Mammary epithelial cell (primary cell): ENCODE measurements around the gene ARPC3.

ENCODE experiments used
- EZH2 ChIP-seq: IDR thresholded peaks from 2 replicates; pipeline ENCODE4 v1.6.1; 2012; ENCODE audit warnings: low read length, inconsistent platforms, borderline replicate concordance
- TF ChIP-seq, protein P1 (sequence below), 2 donors: IDR thresholded peaks in 1 of 2; conservative IDR thresholded peaks in 1 of 2; 2 replicates each; pipeline ENCODE4 v1.5.1; 2011 to 2012; ENCODE audit warnings: inconsistent platforms in 2 of 2, low read length in 2 of 2, mild to moderate bottlenecking in 2 of 2, control low read depth in 1 of 2, low read depth in 1 of 2; ENCODE audit not compliant: insufficient read depth in 1 of 2; ENCODE audit errors: extremely low read depth in 1 of 2

DNA sequence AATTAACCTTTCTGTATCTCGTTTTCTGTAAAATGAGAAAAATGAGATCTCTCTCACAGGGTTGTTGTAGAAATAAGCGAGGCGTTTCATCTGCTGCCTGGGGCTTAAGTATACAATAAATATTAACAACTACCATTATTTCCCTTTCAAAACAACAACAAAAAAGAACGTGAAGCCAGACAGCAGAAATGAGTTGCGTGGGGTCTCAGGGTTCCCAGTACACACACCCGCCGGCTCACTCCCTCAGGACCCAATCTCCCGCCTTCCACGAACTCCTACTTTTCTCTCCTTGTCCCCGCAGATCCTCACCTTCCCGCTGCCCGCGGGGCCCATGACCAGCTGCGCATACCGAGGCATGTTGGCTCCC lies 17.7 kb upstream of the ARPC3 start:
- TF ChIP-seq, protein P1, sequence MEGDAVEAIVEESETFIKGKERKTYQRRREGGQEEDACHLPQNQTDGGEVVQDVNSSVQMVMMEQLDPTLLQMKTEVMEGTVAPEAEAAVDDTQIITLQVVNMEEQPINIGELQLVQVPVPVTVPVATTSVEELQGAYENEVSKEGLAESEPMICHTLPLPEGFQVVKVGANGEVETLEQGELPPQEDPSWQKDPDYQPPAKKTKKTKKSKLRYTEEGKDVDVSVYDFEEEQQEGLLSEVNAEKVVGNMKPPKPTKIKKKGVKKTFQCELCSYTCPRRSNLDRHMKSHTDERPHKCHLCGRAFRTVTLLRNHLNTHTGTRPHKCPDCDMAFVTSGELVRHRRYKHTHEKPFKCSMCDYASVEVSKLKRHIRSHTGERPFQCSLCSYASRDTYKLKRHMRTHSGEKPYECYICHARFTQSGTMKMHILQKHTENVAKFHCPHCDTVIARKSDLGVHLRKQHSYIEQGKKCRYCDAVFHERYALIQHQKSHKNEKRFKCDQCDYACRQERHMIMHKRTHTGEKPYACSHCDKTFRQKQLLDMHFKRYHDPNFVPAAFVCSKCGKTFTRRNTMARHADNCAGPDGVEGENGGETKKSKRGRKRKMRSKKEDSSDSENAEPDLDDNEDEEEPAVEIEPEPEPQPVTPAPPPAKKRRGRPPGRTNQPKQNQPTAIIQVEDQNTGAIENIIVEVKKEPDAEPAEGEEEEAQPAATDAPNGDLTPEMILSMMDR (conservative IDR thresholded peaks at IDR 0.05 in 1 of 2, IDR thresholded peaks at IDR 0.05 in 1 of 2; ENCODE audit: extremely low read depth in 1 of 2, insufficient read depth in 1 of 2, low read depth in 1 of 2, low read length in 2 of 2), result no peak
- TF ChIP-seq EZH2, result no peak
